Measurements from ENCODE around the gene C2CD3. TPM values are rescaled to one million over a fixed set of nuclear protein-coding genes. Genes with fewer than 3 reads are reported as not detected.

Gene C2CD3
- total and polyA plus RNA-seq, 9 of the 15 experiments (the other 6 are each of a cell fraction or from before 2014, with no cell fraction given) = 4.4 to 20.2 (median 15.4) TPM

- TF ChIP-seq ZBTB9 (CRISPR knock-in tag; IDR thresholded peaks at IDR 0.05) (no peak), DACH1 (IDR thresholded peaks at IDR 0.05; ENCODE audit: partially characterized antibody) (peak; percentile 72), ETV6 (IDR thresholded peaks at IDR 0.05; ENCODE audit: borderline replicate concordance in 1 of 2, low read depth in 2 of 2, low read length in 1 of 2) (no peak), ETV6 (CRISPR knock-in tag; IDR thresholded peaks at IDR 0.05; ENCODE audit: borderline replicate concordance) (no peak), TSHZ1 (CRISPR knock-in tag; IDR thresholded peaks at IDR 0.05) (no peak), E2F1 (CRISPR knock-in tag; IDR thresholded peaks at IDR 0.05) (no peak), SNRNP70 (optimal IDR thresholded peaks at IDR 0.05; ENCODE audit: low read depth, low read length) (no peak), SMAD4 (CRISPR knock-in tag; conservative IDR thresholded peaks at IDR 0.05) (peak; percentile 42; the same call in 1 of the 2 replicates), GMEB1 (CRISPR knock-in tag; IDR thresholded peaks at IDR 0.05) (no peak), DIDO1 (tag; IDR thresholded peaks at IDR 0.05; ENCODE audit: low read depth) (no peak), PHF8 (IDR thresholded peaks at IDR 0.05; ENCODE audit: borderline replicate concordance, low read length) (no peak), ARID3B (CRISPR knock-in tag; IDR thresholded peaks at IDR 0.05; ENCODE audit: borderline replicate concordance) (no peak), TEAD2 (tag; IDR thresholded peaks at IDR 0.05) (no peak), ZKSCAN3 (CRISPR knock-in tag; IDR thresholded peaks at IDR 0.05) (no peak), TBP (optimal IDR thresholded peaks at IDR 0.05; ENCODE audit: low read depth, low read length) (no peak), KAT7 (CRISPR knock-in tag; IDR thresholded peaks at IDR 0.05; ENCODE audit: borderline replicate concordance) (no peak), NFXL1 (CRISPR knock-in tag; IDR thresholded peaks at IDR 0.05) (no peak), CTBP1 (IDR thresholded peaks at IDR 0.05; ENCODE audit: borderline replicate concordance) (peak; percentile 58; the same call in 1 of the 2 replicates)
Measured at GRCh38 chr11:73980001-73980961, 190.5 kb downstream of the C2CD3 start (continued).
